Astrocyte of the spinal cord (primary cell): Measurements from ENCODE around the gene GALNT13.
A peak's percentile ranks its signal among the peaks of the same experiment; 100 is the strongest.

ENCODE experiments used
- DNase-seq: peaks from one replicate; pipeline ENCODE4 v3.0.0; 2011; ENCODE audit warnings: low read depth, low spot score
- H3K4me3 ChIP-seq: 2 replicates; pipeline ENCODE4 v1.5.1; 2011; ENCODE audit warnings: low read depth, mild to moderate bottlenecking, low read length, moderate library complexity
- in situ Hi-C: cut with HindIII; loops from 2 replicates; pipeline ENCODE4 v1.10.0; 2017; ENCODE audit warnings: low sequenced_read_pairs
- TF ChIP-seq, protein P1 (sequence below): IDR thresholded peaks from 2 replicates; pipeline ENCODE4 v1.5.1; 2012; ENCODE audit warnings: low read depth, mild to moderate bottlenecking, low read length, inconsistent platforms

The GALNT13 gene

DNA sequence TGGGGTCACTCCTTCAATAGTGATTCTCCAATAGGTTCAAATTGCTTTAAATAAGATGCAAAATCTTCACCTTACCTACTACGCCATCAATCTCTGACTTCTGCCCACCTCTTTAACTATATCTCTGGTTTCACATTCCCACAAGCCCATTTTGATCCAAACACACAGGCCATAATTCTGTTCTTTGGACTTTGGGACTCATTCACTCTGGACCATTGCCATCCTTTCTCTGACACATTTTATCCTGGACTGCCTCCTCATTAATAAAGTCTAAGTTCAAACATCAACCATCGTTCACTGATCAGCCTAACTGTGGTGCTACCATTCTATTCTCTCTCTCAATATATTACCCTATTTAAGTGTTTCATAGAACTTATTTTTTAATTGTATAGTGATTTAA lies 332.2 kb downstream of the GALNT13 start:
- DNase-seq, result no peak
- TF ChIP-seq, protein P1, sequence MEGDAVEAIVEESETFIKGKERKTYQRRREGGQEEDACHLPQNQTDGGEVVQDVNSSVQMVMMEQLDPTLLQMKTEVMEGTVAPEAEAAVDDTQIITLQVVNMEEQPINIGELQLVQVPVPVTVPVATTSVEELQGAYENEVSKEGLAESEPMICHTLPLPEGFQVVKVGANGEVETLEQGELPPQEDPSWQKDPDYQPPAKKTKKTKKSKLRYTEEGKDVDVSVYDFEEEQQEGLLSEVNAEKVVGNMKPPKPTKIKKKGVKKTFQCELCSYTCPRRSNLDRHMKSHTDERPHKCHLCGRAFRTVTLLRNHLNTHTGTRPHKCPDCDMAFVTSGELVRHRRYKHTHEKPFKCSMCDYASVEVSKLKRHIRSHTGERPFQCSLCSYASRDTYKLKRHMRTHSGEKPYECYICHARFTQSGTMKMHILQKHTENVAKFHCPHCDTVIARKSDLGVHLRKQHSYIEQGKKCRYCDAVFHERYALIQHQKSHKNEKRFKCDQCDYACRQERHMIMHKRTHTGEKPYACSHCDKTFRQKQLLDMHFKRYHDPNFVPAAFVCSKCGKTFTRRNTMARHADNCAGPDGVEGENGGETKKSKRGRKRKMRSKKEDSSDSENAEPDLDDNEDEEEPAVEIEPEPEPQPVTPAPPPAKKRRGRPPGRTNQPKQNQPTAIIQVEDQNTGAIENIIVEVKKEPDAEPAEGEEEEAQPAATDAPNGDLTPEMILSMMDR, result no peak
- H3K4me3 ChIP-seq, result no peak overlapping the region
- in situ Hi-C loops, result no loop called here

DNA sequence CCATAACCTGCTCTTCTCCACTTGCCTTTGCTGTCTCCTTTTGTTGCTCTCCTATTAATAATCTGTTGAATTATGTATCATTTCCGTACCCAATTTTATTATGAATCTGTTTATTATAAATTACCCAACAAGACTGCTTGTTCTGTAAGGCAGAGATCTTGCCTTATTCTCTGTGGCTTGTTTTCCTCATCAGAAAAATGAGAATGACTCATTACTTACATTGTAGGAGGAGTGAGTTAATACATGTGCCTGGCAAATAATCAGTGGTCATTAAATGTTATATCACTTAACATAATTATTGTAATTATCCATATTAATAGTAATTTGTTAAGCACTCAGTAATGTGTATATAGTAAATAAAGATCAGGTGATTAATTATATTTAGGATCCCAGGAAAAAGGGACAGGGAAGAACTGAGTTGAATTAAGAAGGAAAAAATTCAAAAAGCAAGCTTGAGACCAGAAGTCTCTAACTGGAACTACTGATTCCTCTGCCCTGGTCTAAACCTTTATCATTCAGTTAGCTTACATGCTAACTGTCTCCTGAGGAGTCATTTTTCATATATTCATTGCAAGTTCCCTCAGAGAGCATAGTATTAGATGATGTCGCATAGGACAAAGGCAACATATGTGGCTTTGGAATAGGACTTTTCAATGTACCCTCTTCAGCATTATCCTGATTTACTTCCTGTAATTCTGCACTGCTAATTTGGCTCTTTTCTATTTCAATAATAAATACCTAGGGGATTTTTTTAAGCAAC lies 335.7 kb downstream of the GALNT13 start:
- in situ Hi-C loops, result no loop called here
- TF ChIP-seq, protein P1, result no peak
- no peak overlapping the region for H3K4me3 ChIP-seq
- no peak for DNase-seq

DNA sequence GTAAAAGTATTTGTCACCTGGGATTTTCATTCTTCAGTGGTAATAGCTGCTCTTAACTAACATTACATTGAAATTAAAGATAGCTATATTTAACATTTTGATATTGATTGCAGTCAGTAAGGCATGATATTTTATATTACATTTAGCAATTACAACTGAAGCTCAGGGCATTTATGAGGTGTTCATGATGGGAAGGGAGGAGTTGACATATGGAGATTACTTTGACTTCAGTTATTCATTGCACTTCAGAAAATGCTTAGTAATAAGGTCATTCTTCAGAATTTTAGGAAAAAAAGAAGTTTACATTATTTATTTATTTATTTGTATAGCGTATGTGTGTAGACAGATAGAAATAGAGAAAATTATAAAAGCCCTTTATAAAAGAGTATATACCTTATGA lies 352.0 kb downstream of the GALNT13 start:
- no peak overlapping the region for H3K4me3 ChIP-seq
- TF ChIP-seq, protein P1, result no peak
- in situ Hi-C loops, result no loop called here
- no peak for DNase-seq

DNA sequence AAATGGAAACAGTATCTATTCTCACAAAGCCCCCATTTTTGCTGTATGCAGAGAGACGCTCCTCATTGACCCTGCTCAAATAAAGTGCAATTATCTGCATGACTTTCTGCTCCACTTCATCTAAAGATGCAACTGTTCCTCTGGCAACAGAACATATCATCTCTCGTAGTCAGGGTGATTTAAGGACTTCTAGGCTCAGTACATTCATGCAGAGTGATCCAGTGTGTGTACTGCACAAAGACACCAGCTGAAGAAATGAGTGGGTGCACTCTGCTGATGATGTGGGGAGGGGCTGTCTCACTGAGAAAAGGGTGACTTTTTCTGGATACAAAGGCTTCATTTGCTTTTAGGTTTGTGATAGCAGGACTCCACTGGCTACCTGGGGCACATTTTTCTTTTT lies 355.2 kb downstream of the GALNT13 start:
- no peak for DNase-seq
- TF ChIP-seq, protein P1, result no peak
- no peak overlapping the region for H3K4me3 ChIP-seq
- in situ Hi-C loops, result no loop called here

DNA sequence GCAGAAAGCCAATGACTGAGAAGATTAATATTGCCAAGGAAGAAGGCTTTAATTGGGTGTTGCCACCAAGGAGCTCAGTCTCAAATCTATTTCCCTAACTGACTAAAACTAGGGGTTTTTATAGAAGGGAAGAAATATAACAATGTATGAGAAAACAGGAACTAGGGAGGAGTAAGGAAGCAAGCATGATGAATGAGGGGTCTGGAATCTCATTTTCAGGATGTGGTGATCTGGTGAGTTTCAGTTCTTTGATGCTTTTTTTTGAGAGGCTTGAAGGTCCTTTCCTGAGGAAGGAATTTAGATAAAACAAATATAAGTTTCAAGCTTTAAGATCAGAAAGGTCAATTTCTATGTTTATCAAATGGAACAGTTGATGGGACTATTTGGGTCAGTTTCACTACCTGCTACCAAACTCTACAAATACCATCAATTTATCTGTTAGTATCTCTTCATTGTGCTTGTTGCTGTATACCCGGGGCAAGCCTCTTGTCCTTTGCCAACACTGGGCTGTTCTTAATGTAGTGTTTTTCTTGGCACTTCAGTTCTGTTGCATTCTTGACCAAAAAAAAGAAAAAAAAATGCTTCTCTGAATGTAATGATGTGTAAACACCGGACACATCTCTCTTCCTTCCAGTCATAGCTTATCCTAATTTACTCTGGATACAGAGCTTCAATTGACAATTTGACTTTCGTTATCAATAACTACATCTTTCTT lies 357.0 kb downstream of the GALNT13 start:
- TF ChIP-seq, protein P1, result no peak
- peak; percentile 1 for DNase-seq
- in situ Hi-C loops, result no loop called here
- H3K4me3 ChIP-seq, result no peak overlapping the region

DNA sequence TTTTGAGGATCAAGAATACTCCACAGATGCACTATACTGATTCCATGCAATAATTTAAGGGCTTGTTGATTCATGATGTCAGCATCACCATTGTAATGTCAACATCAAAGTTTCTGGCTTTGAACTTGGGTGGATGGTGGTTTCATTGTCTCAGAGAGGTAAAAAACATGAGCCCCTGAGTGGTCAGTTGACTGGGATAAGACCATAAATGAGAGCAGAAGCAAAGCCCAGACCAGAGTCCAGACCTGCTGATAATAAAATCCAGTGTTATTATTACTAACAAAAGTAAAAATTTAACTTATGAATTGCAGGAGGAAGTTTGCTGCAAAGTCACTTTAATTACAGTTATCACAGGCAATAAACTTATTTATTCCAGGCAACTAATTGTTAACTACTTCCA lies 358.2 kb downstream of the GALNT13 start:
- TF ChIP-seq, protein P1, result no peak
- no peak for DNase-seq
- no peak overlapping the region for H3K4me3 ChIP-seq
- in situ Hi-C loops, result no loop called here
